Esophagus muscularis mucosa (tissue), 4 donors: Measurements from ENCODE around the gene TNNT1. TPM values are rescaled to one million over a fixed set of nuclear protein-coding genes. Genes with fewer than 3 reads are reported as not detected.

Experiments used
- DNase-seq: peaks from one replicate; pipeline ENCODE4 v3.0.0-alpha.2; 2017; ENCODE audit errors: extremely low spot score
- H3K27ac ChIP-seq, 4 donors: fragments of 200-600 bp; sonication (generic); replicated peaks in 1 of 4; 1 replicate in 3 of 4; 2 replicates in 1 of 4; pipeline ENCODE4 v1.5.1; 2016 to 2019; ENCODE audit warnings: mild to moderate bottlenecking in 1 of 4
- H3K27me3 ChIP-seq, 4 donors: fragments of 200-600 bp; sonication (generic); one replicate each; pipeline versions ENCODE4 v1.5.1 to v1.6.0; 2016 to 2019
- H3K36me3 ChIP-seq, 4 donors: fragments of 200-600 bp; sonication (generic); one replicate each; pipeline ENCODE4 v1.5.1; 2016 to 2019
- H3K4me1 ChIP-seq, 4 donors: fragments of 200-600 bp; sonication (generic); one replicate each; pipeline ENCODE4 v1.5.1; 2016 to 2019
- H3K4me3 ChIP-seq, 4 donors: fragments of 200-600 bp; sonication (generic); 1 replicate in 2 of 4; 2 replicates in 2 of 4; pipeline ENCODE4 v1.5.1; 2016 to 2019; ENCODE audit warnings: mild to moderate bottlenecking in 4 of 4, moderate library complexity in 1 of 4
- H3K9me3 ChIP-seq, 4 donors: fragments of 200-600 bp; sonication (generic); 1 replicate in 3 of 4; 2 replicates in 1 of 4; pipeline ENCODE4 v1.5.1; 2016 to 2019
- EP300 ChIP-seq: sonication (generic); formaldehyde crosslinking; IDR thresholded peaks from one replicate; pipeline ENCODE4 v1.6.1; 2017; ENCODE audit warnings: antibody characterized with exemption
- POLR2A ChIP-seq: fragments of 450-650 bp; IDR thresholded peaks from one replicate; pipeline ENCODE4 v1.6.1; 2017; ENCODE audit warnings: antibody characterized with exemption, moderate library complexity, mild to moderate bottlenecking, low read depth
- POLR2AphosphoS5 ChIP-seq, 2 donors: sonication (generic); formaldehyde crosslinking; IDR thresholded peaks; one replicate each; pipeline ENCODE4 v1.6.1; 2017; ENCODE audit warnings: antibody characterized with exemption in 2 of 2
- WGBS: methylation state at CpG from one replicate; pipeline ENCODE4 v1.1.5; 2018; 5-methylcytosine and 5-hydroxymethylcytosine counted together
- intact Hi-C: fragments of 100-400 bp; cut with DNase I; formaldehyde crosslinking; loops from one replicate; pipeline ENCODE4 v1.15.1; 2023
- total RNA-seq, 4 donors: library from RNA; depleted of rRNA; stranded (reverse); fragments of >200 nt; gene quantifications; one replicate each; pipeline versions ENCODE4 v1.1.0 to v1.2.1, GENCODE V29; 2016
- TF ChIP-seq, protein P1 (sequence below), 3 experiments: fragments of 200-600 bp in 2 of 3; fragments of 450-650 bp in 1 of 3; sonication (generic) in 2 of 3; IDR thresholded peaks; one replicate each; pipeline ENCODE4 v1.5.1; 2017 to 2019; ENCODE audit warnings: antibody characterized with exemption in 3 of 3, mild to moderate bottlenecking in 2 of 3, moderate library complexity in 1 of 3

TNNT1 gene
- total RNA-seq, 4 donors from 2014 or later = 2.0 TPM; not detected in 3

DNA sequence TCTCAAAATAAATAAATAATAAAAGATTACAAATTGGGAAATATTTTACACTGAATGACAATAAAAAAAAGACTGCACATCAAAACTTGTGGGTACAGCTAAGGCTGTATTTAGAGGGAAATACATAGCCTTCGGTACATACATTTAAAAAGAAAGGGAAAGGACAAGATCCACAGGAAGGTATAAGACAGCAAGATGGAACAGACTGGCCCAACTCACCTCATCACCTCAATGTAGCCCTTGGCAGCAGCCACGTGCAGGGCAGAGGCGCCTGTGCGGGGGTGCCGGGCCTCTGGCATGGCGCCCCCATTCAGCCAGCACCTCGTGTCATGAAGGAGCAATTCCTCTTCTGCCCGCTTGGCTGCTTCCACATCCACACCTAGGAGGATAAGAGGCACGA is 45.8 kb downstream of the TNNT1 start:
- Histone ChIP-seq H3K9me3 (peaks cover 0 to 6% (median 2%) of the 10 kb centered on the region in 4 donors), H3K4me1 (peaks cover 9 to 29% (median 22%) of the 10 kb centered on the region in 4 donors), H3K27ac (no peak overlapping the region), H3K27me3 (no peaks in the 10 kb centered on the region), H3K4me3 (no peak overlapping the region), H3K36me3 (peaks cover 42 to 81% (median 71%) of the 10 kb centered on the region in 4 donors)
- DNase-seq = no peak
- intact Hi-C loops = no loop called here
- 93% methylated on average over 5 of the region's 9 CpGs for WGBS
- no peak for TF ChIP-seq EP300
- no peak for TF ChIP-seq POLR2A
- no peak for TF ChIP-seq POLR2AphosphoS5 (IDR thresholded peaks at IDR 0.05)
- TF ChIP-seq, protein P1, sequence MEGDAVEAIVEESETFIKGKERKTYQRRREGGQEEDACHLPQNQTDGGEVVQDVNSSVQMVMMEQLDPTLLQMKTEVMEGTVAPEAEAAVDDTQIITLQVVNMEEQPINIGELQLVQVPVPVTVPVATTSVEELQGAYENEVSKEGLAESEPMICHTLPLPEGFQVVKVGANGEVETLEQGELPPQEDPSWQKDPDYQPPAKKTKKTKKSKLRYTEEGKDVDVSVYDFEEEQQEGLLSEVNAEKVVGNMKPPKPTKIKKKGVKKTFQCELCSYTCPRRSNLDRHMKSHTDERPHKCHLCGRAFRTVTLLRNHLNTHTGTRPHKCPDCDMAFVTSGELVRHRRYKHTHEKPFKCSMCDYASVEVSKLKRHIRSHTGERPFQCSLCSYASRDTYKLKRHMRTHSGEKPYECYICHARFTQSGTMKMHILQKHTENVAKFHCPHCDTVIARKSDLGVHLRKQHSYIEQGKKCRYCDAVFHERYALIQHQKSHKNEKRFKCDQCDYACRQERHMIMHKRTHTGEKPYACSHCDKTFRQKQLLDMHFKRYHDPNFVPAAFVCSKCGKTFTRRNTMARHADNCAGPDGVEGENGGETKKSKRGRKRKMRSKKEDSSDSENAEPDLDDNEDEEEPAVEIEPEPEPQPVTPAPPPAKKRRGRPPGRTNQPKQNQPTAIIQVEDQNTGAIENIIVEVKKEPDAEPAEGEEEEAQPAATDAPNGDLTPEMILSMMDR (IDR thresholded peaks at IDR 0.05) = no peak

DNA sequence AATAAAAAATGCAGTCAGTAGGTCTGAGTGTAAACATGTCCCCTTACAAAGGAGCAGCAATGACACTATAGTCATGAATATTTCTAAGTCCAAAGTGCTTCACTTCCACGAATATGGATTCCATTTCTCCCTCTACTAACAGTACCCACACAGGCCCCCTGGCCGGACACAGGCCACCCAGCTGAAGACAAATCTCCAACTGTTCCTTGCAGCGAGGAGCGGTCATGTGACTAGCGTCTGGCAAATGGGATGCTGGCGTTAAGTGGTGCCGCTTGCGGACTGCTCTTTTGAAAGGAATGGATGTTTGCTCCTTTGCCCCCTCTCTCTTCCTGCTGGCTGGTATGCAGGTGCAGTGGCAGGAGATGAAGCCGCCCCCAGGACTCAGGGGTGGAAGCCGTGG is 47.7 kb downstream of the TNNT1 start:
- peaks cover 38 to 83% (median 69%) of the 10 kb centered on the region in 4 donors for H3K36me3 ChIP-seq

DNA sequence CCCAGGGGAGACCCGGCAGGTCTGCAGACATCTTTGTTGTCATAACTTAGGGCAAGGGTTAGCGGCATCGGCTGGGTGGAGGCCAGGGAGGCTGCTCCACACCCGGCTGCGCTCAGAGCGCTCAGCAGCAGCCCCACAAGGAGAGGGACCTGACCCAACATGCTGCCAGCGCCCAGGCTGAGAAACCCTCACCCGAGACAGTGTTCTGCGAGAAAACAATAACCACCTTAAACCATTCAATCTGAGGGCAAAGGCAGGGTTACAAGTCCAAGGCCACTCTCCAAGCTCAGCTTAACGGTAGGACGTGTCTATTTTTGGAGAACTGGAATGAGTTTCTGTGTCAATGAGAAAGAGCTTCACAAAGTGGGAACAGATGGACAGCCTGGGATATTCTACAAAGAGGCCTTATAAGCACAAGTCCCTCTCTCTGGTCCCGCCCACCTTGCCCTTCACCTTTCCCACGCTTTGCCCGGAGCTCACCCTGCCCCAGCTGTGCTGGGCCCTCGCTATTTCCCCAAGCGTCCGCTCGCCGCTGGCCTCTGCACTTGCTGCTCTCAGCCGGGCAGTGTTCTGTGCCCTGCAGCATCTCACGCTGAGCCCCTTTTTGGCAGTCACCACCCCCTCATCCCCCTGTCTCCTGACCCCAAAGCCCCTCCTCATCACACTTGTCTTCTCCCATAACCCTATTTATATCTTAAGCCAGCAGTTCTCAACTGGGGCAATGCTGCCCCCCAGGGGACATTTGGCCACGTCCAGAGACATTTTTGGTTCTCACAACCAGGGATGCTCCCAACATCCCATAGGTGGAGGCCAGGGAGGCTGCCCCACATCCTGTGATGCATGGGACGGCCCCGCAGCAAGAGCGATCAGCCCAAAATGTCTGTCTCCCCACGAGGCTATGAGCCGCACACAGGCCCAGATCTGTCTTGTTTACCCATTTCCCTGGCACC is 49.2 kb downstream of the TNNT1 start:
- Histone ChIP-seq H3K9me3 (peaks cover 0 to 6% (median 2%) of the 10 kb centered on the region in 4 donors), H3K27me3 (no peaks in the 10 kb centered on the region), H3K4me1 (peaks cover 9 to 31% (median 23%) of the 10 kb centered on the region in 4 donors), H3K36me3 (peaks cover 49 to 83% (median 77%) of the 10 kb centered on the region in 4 donors), H3K4me3 (no peak overlapping the region), H3K27ac (peak overlapping the region in 3 of 4 donors; percentile 30 to 38 (median 34))
- TF ChIP-seq, protein P1 (IDR thresholded peaks at IDR 0.05) = peak in 1 of 3 experiments; percentile 4
- no peak for TF ChIP-seq EP300
- intact Hi-C loops = no loop called here
- DNase-seq = no peak
- WGBS = 74% methylated on average over 24 of the region's 27 CpGs

More for the DNA sequence above, 47.7 kb downstream of the TNNT1 start:
- Histone ChIP-seq H3K27ac (no peak overlapping the region), H3K4me3 (no peak overlapping the region), H3K27me3 (no peaks in the 10 kb centered on the region), H3K4me1 (peaks cover 9 to 31% (median 23%) of the 10 kb centered on the region in 4 donors), H3K9me3 (peaks cover 0 to 6% (median 2%) of the 10 kb centered on the region in 4 donors)
- no peak for DNase-seq
- no peak for TF ChIP-seq EP300
- no peak for TF ChIP-seq POLR2A
- TF ChIP-seq, protein P1 (IDR thresholded peaks at IDR 0.05) = no peak
- no peak for TF ChIP-seq POLR2AphosphoS5 (IDR thresholded peaks at IDR 0.05)
- 86% methylated on average over 10 of the region's 10 CpGs for WGBS
- intact Hi-C loops = no loop called here

DNA sequence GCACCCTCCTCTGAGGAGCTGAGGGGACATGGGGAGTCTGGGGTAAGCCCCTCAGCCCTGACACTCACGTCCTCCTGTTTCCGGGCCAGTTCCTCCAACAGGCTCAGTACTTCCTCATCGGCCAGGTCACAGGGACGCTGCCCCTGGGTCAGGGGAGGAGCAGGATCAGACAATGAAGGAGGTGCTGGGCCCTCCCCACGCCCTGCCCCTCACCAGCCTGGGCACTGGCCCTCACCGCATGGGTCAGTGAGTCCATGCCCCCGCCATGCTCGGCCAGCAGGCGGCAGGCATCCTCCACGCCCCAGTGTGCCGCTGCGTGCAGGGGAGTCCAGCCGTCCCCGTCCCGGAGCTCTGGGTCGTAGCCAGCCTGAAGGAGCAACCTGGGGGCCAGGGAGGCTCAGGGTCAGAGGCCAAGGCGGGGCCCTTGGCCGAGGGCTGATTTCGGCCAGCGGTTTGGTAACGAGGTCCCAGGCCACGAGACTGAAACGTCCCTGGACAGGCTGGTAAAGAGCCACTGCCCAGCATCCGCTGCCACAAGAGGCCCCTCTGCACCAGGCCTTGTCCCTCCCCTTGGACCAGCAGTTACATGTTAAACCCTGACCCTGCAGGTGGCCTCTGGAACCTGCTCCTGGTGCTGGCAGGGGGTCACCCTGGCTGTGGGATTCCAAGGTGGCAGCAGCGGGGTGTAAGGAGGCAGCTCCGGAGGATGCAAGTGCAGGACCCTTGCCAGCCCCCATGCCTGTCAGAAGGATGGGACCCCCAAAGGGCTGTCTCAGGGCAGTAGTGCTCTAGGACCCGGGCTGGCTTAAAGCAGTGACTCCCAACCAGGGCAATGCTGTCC is 50.1 kb downstream of the TNNT1 start:
- Histone ChIP-seq H3K27ac (peak overlapping the region in 3 of 4 donors; percentile 30 to 38 (median 34)), H3K4me1 (peaks cover 9 to 31% (median 23%) of the 10 kb centered on the region in 4 donors)
- 78% methylated on average over 24 of the region's 27 CpGs for WGBS

More for the DNA sequence above, 50.1 kb downstream of the TNNT1 start:
- Histone ChIP-seq H3K36me3 (peaks cover 56 to 91% (median 85%) of the 10 kb centered on the region in 4 donors), H3K27me3 (no peaks in the 10 kb centered on the region), H3K4me3 (no peak overlapping the region), H3K9me3 (peaks cover 0 to 6% (median 2%) of the 10 kb centered on the region in 4 donors)
- DNase-seq = no peak
- intact Hi-C loops = no loop called here
- TF ChIP-seq, protein P1 (IDR thresholded peaks at IDR 0.05) = no peak
- TF ChIP-seq POLR2AphosphoS5 (IDR thresholded peaks at IDR 0.05) (no peak), EP300 (no peak), POLR2A (no peak)
